Measurements from ENCODE around the gene ST13.

The ST13 gene

GRCh38 chr22:40862537-40862936, 6.1 kb upstream of the ST13 start:
- in situ Hi-C loops (cut with HindIII; ENCODE audit: low sequenced_read_pairs) = no loop called here
- no peak for TF ChIP-seq CTCF (IDR thresholded peaks at IDR 0.05; ENCODE audit: low read depth, low read length)
- no peak overlapping the region for H3K4me3 ChIP-seq (ENCODE audit: low read depth, low read length)
- no peak for DNase-seq (ENCODE audit: low read depth, low spot score)

GRCh38 chr22:40862013-40862412, 5.6 kb upstream of the ST13 start, which contains the start of gene DNAJB7:
Gene DNAJB7, minus strand, starts transcription at chr22:40862113. Its CDS starts 119 bp downstream, at chr22:40861994.
- in situ Hi-C loops (cut with HindIII; ENCODE audit: low sequenced_read_pairs) = no loop called here
- H3K4me3 ChIP-seq (ENCODE audit: low read depth, low read length) = no peak within 1 kb of the TSS
- TF ChIP-seq CTCF (IDR thresholded peaks at IDR 0.05; ENCODE audit: low read depth, low read length) = no peak
- DNase-seq (ENCODE audit: low read depth, low spot score) = no peak

- in situ Hi-C loops (cut with HindIII; ENCODE audit: low sequenced_read_pairs) = no loop called here
- no peak for DNase-seq (ENCODE audit: low read depth, low spot score)
- TF ChIP-seq CTCF (IDR thresholded peaks at IDR 0.05; ENCODE audit: low read depth, low read length) = no peak
- peak overlapping the region; percentile 97 for H3K4me3 ChIP-seq (ENCODE audit: low read depth, low read length)
Observed at GRCh38 chr22:40857309-40857855, 943 bp upstream of the ST13 start.

GRCh38 chr22:40855979-40856512, 393 bp downstream of the ST13 start:
- in situ Hi-C loops (cut with HindIII; ENCODE audit: low sequenced_read_pairs) = no loop called here
- peak; percentile 20 for DNase-seq (ENCODE audit: low read depth, low spot score)
- TF ChIP-seq CTCF (IDR thresholded peaks at IDR 0.05; ENCODE audit: low read depth, low read length) = no peak

GRCh38 chr22:40855071-40855978, 1.1 kb downstream of the ST13 start:
- DNase-seq (ENCODE audit: low read depth, low spot score) = no peak
- TF ChIP-seq CTCF (IDR thresholded peaks at IDR 0.05; ENCODE audit: low read depth, low read length) = no peak
- in situ Hi-C loops (cut with HindIII; ENCODE audit: low sequenced_read_pairs) = no loop called here
- peak overlapping the region; percentile 97 for H3K4me3 ChIP-seq (ENCODE audit: low read depth, low read length)

More at GRCh38 chr22:40855979-40856512, 393 bp downstream of the ST13 start:
- peak overlapping the region; percentile 97 for H3K4me3 ChIP-seq (ENCODE audit: low read depth, low read length)

GRCh38 chr22:40853961-40854360, 2.5 kb downstream of the ST13 start:
- H3K4me3 ChIP-seq (ENCODE audit: low read depth, low read length) = no peak overlapping the region
- no peak for TF ChIP-seq CTCF (IDR thresholded peaks at IDR 0.05; ENCODE audit: low read depth, low read length)
- in situ Hi-C loops (cut with HindIII; ENCODE audit: low sequenced_read_pairs) = no loop called here
- no peak for DNase-seq (ENCODE audit: low read depth, low spot score)

Measured in astrocyte of the spinal cord (primary cell).